HFFc6 (cell line): ENCODE measurements around the gene TIMP2. TPM values are rescaled to one million over a fixed set of nuclear protein-coding genes. Genes with fewer than 3 reads are reported as not detected.

Experiments
- DNase-seq: peaks from one replicate; pipeline ENCODE4 v3.0.0-alpha.2; 2018
- H3K27ac Mint-ChIP-seq: 2 replicates; pipeline ENCODE4 v1.8.0; 2020; ENCODE audit warnings: mild to moderate bottlenecking, mixed read lengths
- H3K27me3 Mint-ChIP-seq: 2 replicates; pipeline ENCODE4 v1.8.0; 2021; ENCODE audit warnings: mild to moderate bottlenecking, moderate library complexity, mixed read lengths; ENCODE audit not compliant: insufficient read depth
- H3K36me3 Mint-ChIP-seq: 2 replicates; pipeline ENCODE4 v1.8.0; 2021; ENCODE audit warnings: low read depth, mixed read lengths
- H3K4me1 Mint-ChIP-seq: 2 replicates; pipeline ENCODE4 v1.8.0; 2020; ENCODE audit warnings: low read depth, mixed read lengths
- H3K4me3 Mint-ChIP-seq: 2 replicates; pipeline ENCODE4 v1.8.0; 2020; ENCODE audit warnings: mild to moderate bottlenecking, moderate library complexity, mixed read lengths
- H3K9me3 Mint-ChIP-seq: 2 replicates; pipeline ENCODE4 v1.8.0; 2020; ENCODE audit warnings: mild to moderate bottlenecking, mixed read lengths
- total RNA-seq, 6 experiments: library from RNA; stranded (reverse); fragmentation: NEBNext Ultra II Directional; extraction: Animal tissue kit (Norgen Biotek cat#: 25700); gene quantifications; 2 replicates in 1 of 6; 3 replicates in 5 of 6; pipeline ENCODE4 v1.2.3, GENCODE V29; 2021
- TF ChIP-seq, protein P1 (sequence below): fragments of 200-600 bp; sonication (generic); IDR thresholded peaks from 2 replicates; pipeline ENCODE4 v1.5.0; 2021; ENCODE audit warnings: antibody characterized with exemption, mild to moderate bottlenecking

Gene TIMP2
- total RNA-seq, 6 experiments from 2014 or later, result 547 to 705 (median 601) TPM

DNA sequence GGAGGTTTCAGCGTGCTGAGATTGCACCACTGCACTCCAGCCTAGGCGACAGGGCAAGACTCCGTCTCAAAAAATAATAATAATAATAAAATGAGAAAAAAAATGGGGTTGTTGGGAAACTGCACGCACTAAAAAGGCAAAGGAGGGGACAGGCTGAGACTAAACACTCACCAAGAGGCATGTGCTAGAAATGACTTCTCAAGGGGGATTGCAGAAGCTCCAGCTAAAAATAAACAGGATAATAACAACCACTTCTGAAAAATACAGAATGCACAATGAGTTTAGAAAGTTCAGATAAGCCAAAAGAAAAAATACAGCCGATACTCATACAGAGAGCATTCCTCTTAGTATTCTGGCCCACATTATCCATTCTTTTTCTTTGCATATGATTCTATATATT, 15.1 kb upstream of the TIMP2 start:
- TF ChIP-seq, protein P1, sequence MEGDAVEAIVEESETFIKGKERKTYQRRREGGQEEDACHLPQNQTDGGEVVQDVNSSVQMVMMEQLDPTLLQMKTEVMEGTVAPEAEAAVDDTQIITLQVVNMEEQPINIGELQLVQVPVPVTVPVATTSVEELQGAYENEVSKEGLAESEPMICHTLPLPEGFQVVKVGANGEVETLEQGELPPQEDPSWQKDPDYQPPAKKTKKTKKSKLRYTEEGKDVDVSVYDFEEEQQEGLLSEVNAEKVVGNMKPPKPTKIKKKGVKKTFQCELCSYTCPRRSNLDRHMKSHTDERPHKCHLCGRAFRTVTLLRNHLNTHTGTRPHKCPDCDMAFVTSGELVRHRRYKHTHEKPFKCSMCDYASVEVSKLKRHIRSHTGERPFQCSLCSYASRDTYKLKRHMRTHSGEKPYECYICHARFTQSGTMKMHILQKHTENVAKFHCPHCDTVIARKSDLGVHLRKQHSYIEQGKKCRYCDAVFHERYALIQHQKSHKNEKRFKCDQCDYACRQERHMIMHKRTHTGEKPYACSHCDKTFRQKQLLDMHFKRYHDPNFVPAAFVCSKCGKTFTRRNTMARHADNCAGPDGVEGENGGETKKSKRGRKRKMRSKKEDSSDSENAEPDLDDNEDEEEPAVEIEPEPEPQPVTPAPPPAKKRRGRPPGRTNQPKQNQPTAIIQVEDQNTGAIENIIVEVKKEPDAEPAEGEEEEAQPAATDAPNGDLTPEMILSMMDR, result no peak
- Mint-ChIP-seq H3K36me3 (no peaks in the 10 kb centered on the region), H3K9me3 (no peaks in the 10 kb centered on the region), H3K27me3 (peaks cover 2% of the 10 kb centered on the region; the same call in 1 of the 2 replicates), H3K4me1 (peaks cover 19% of the 10 kb centered on the region), H3K4me3 (no peak overlapping the region), H3K27ac (no peak overlapping the region)
- no peak for DNase-seq

- H3K27ac Mint-ChIP-seq, result no peak overlapping the region
- H3K9me3 Mint-ChIP-seq, result no peaks in the 10 kb centered on the region
- peaks cover 2% of the 10 kb centered on the region; the same call in 1 of the 2 replicates for H3K27me3 Mint-ChIP-seq
- DNase-seq, result no peak
- no peak overlapping the region for H3K4me3 Mint-ChIP-seq
- H3K36me3 Mint-ChIP-seq, result no peaks in the 10 kb centered on the region
- H3K4me1 Mint-ChIP-seq, result peaks cover 25% of the 10 kb centered on the region
- TF ChIP-seq, protein P1, result no peak
Observed at GRCh38 chr17:78939615-78940014, 14.4 kb upstream of the TIMP2 start.

DNA sequence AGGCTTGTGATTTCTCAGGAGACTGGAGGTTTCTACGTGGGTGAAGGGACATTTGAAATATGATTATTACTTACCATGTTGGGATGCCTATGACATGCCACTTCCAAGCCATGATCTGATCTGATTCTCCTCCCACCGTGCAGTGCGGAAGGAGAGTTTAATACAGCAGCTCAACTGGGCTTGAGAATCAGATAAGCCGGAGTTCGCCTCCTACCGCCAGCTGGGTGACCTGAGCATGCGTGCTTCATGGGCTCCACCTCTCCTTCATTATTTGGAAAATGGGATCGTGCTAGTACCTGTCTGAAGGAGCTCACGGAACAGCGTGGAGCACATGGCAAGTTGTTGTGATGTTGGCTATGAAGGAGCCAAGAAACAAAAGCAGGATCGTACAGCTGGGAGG, 12.4 kb upstream of the TIMP2 start:
- Mint-ChIP-seq H3K4me3 (no peak overlapping the region), H3K36me3 (no peaks in the 10 kb centered on the region), H3K27ac (no peak overlapping the region), H3K9me3 (no peaks in the 10 kb centered on the region), H3K4me1 (peaks cover 45% of the 10 kb centered on the region), H3K27me3 (peaks cover 5% of the 10 kb centered on the region)
- DNase-seq, result no peak
- TF ChIP-seq, protein P1, result no peak

DNA sequence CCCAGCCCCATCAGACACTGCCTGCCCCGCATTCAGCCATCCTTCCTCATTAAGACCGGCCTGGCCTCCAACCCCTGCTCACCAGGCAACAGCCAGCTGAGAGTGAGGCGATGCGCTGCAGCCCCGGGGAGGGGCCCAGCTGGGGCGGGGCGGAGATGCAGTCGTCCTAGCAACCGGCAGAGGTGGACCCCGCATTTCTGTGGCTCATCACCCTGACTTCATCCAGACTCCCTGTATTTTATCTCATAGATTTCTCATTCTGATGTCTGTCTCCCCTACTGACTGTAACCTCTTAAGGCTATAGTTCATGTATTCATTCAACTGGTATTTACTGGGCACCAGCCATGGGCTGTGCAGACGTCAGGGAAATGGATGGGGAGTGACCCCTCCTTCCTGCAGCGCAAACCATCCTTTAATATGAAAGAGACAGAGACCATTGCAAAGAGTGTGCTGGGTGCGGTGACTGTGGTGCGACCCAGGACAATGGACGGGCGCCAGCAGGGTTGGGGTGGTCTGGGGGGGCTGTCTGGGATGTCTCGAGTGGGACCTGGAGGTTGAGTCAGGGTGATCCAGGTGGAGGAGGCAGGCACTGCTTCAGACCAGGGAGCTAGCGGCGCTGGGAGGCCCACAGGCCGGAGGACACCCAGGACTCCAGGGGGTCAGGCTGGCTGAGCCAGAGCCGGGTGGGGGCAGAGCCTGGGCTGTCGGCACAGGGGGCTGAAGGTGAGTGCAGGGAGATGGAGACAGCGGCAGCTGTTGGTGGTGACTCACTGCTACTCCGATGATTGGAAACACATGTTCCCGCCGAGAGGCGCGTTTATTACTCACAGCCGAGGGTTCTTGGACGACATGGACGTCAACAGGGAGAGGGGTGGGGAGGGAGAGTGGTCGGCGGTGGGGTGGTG, 10.5 kb upstream of the TIMP2 start:
- TF ChIP-seq, protein P1, result no peak
- Mint-ChIP-seq H3K27ac (peak overlapping the region; percentile 99), H3K9me3 (no peaks in the 10 kb centered on the region), H3K36me3 (no peaks in the 10 kb centered on the region), H3K4me1 (peaks cover 50% of the 10 kb centered on the region), H3K27me3 (peaks cover 3% of the 10 kb centered on the region), H3K4me3 (peak overlapping the region; percentile 84)
- peak; percentile 98 for DNase-seq

DNA sequence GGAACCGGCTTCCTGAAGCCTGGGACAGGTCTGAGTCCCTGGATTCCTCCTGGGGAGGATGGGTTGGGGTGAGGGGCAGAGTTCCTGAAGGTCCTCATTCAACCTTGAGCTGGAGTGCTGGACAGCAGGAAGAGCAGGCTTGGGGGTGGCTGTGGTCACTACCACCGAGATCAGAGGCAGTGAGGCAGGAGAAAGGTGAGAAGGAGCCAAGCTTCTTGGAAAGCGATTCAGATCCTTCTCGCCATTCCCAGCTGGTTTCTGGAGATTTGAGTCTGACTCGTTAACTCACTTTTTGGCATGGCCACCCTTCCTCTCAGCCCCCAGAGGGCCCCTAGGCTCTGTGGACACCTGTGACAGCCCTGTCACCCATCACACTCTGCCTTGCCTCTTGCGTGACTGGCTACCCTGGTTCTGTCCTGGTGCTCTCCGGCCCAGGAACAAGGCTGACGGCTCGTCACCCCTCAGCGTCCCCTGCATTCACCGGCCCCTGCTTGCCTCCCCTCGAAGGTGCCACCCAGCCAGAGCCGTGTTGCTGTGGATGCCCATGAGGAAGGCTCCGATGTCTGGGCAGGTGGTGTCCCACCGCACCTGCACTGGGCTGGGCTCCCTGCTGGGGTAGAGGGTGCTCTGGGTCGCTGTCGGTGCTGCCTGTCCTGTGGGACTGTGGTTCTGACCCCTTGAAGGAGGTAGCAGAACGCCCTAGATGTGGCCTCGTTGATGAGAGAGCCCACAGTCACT, 9.7 kb upstream of the TIMP2 start:
- Mint-ChIP-seq H3K27me3 (peaks cover 3% of the 10 kb centered on the region), H3K36me3 (no peaks in the 10 kb centered on the region), H3K4me3 (peak overlapping the region; percentile 84), H3K4me1 (peaks cover 51% of the 10 kb centered on the region), H3K27ac (peak overlapping the region; percentile 99), H3K9me3 (no peaks in the 10 kb centered on the region)
- DNase-seq, result no peak
- TF ChIP-seq, protein P1, result no peak
